ENCODE data around the gene CLRN2. TPM values are rescaled to one million over a fixed set of nuclear protein-coding genes. Genes with fewer than 3 reads are reported as not detected.
"Not testable (repeated sequence)": the region's sequence is repeated elsewhere in the genome, so short reads cannot be mapped to it uniquely, and the experiment has no call there.

The CLRN2 gene
- total RNA-seq, 3 donors from 2014 or later (not counting 1 experiment from before 2014, with no cell fraction given) = not detected

- Histone ChIP-seq H3K9me3 (ENCODE audit: control insufficient read depth, insufficient read depth, low read length) (no peaks in the 10 kb centered on the region), H3K27me3 (ENCODE audit: control insufficient read depth, insufficient read depth, low read length) (no peaks in the 10 kb centered on the region), H3K27ac (ENCODE audit: low read length) (no peak overlapping the region), H3K4me3 (ENCODE audit: low read length) (no peak overlapping the region), H3K4me1 (ENCODE audit: control insufficient read depth, insufficient read depth, low read length) (no peaks in the 10 kb centered on the region), H3K36me3 (ENCODE audit: control insufficient read depth, insufficient read depth, low read length) (no peaks in the 10 kb centered on the region)
- H3K27me3 Mint-ChIP-seq (ENCODE audit: low read depth in 2 of 2) = peaks cover 0 to 3% of the 10 kb centered on the region in 2 donors
- intact Hi-C loops (cut with micrococcal nuclease) = no loop called here
- H3K4me3 Mint-ChIP-seq = no peak overlapping the region
- H3K4me1 Mint-ChIP-seq = no peaks in the 10 kb centered on the region
- H3K27ac Mint-ChIP-seq = no peak overlapping the region
- H3K36me3 Mint-ChIP-seq = no peaks in the 10 kb centered on the region
- ATAC-seq (no peak), DNase-seq (no peak)
- H3K9me3 Mint-ChIP-seq = no peaks in the 10 kb centered on the region
- 93% methylated on average over 3 of the region's 3 CpGs for WGBS (ENCODE audit: insufficient coverage)
- TF ChIP-seq CTCF (IDR thresholded peaks at IDR 0.05) = no peak
Observed at GRCh38 chr4:17565846-17566245, 50.9 kb downstream of the CLRN2 start.

GRCh38 chr4:17567271-17567670 is 52.3 kb downstream of the CLRN2 start:
- ATAC-seq (no peak), DNase-seq (no peak)
- Mint-ChIP-seq H3K9me3 (no peaks in the 10 kb centered on the region), H3K4me1 (no peaks in the 10 kb centered on the region), H3K27me3 (ENCODE audit: low read depth in 2 of 2) (peaks cover 0 to 3% of the 10 kb centered on the region in 2 donors), H3K27ac (no peak overlapping the region), H3K36me3 (no peaks in the 10 kb centered on the region), H3K4me3 (no peak overlapping the region)
- intact Hi-C loops (cut with micrococcal nuclease) = no loop called here
- Histone ChIP-seq H3K4me3 (ENCODE audit: low read length) (no peak overlapping the region), H3K4me1 (ENCODE audit: control insufficient read depth, insufficient read depth, low read length) (no peaks in the 10 kb centered on the region), H3K36me3 (ENCODE audit: control insufficient read depth, insufficient read depth, low read length) (no peaks in the 10 kb centered on the region), H3K27me3 (ENCODE audit: control insufficient read depth, insufficient read depth, low read length) (no peaks in the 10 kb centered on the region), H3K9me3 (ENCODE audit: control insufficient read depth, insufficient read depth, low read length) (no peaks in the 10 kb centered on the region), H3K27ac (ENCODE audit: low read length) (no peak overlapping the region)
- no peak for TF ChIP-seq CTCF (IDR thresholded peaks at IDR 0.05)
- 100% methylated on average over 2 of the region's 2 CpGs for WGBS (ENCODE audit: insufficient coverage)

GRCh38 chr4:17574206-17574605 is 59.2 kb downstream of the CLRN2 start:
- no peaks in the 10 kb centered on the region for H3K9me3 Mint-ChIP-seq
- H3K27me3 ChIP-seq (ENCODE audit: control insufficient read depth, insufficient read depth, low read length) = no peaks in the 10 kb centered on the region
- no peaks in the 10 kb centered on the region for H3K36me3 ChIP-seq (ENCODE audit: control insufficient read depth, insufficient read depth, low read length)
- DNase-seq (no peak), ATAC-seq (no peak)
- no peak overlapping the region for H3K27ac ChIP-seq (ENCODE audit: low read length)
- H3K4me3 Mint-ChIP-seq = peak overlapping the region; percentile 32
- WGBS (ENCODE audit: insufficient coverage) = 100% methylated on average over 4 of the region's 4 CpGs
- no peak overlapping the region for H3K4me3 ChIP-seq (ENCODE audit: low read length)
- no peaks in the 10 kb centered on the region for H3K9me3 ChIP-seq (ENCODE audit: control insufficient read depth, insufficient read depth, low read length)
- no peak for TF ChIP-seq CTCF (IDR thresholded peaks at IDR 0.05)
- H3K4me1 Mint-ChIP-seq = peaks cover 19 to 24% of the 10 kb centered on the region in 2 donors
- intact Hi-C loops (cut with micrococcal nuclease) = no loop called here
- peak overlapping the region in 1 of 2 donors; percentile 41 for H3K27ac Mint-ChIP-seq
- H3K27me3 Mint-ChIP-seq (ENCODE audit: low read depth in 2 of 2) = no peaks in the 10 kb centered on the region
- peaks cover 19% of the 10 kb centered on the region for H3K4me1 ChIP-seq (ENCODE audit: control insufficient read depth, insufficient read depth, low read length)
- H3K36me3 Mint-ChIP-seq = no peaks in the 10 kb centered on the region

GRCh38 chr4:17575177-17575576 is 60.2 kb downstream of the CLRN2 start:
- not testable (repeated sequence) for H3K4me3 Mint-ChIP-seq; H3K36me3 Mint-ChIP-seq; H3K36me3 ChIP-seq (ENCODE audit: control insufficient read depth, insufficient read depth, low read length); DNase-seq; H3K27ac Mint-ChIP-seq; H3K27ac ChIP-seq (ENCODE audit: low read length); H3K27me3 ChIP-seq (ENCODE audit: control insufficient read depth, insufficient read depth, low read length); H3K9me3 Mint-ChIP-seq; ATAC-seq; H3K9me3 ChIP-seq (ENCODE audit: control insufficient read depth, insufficient read depth, low read length); H3K4me3 ChIP-seq (ENCODE audit: low read length); H3K27me3 Mint-ChIP-seq (ENCODE audit: low read depth in 2 of 2)
- peaks cover 20 to 24% of the 10 kb centered on the region in 2 donors for H3K4me1 Mint-ChIP-seq
- 97% methylated on average over 12 of the region's 12 CpGs for WGBS (ENCODE audit: insufficient coverage)
- H3K4me1 ChIP-seq (ENCODE audit: control insufficient read depth, insufficient read depth, low read length) = peaks cover 19% of the 10 kb centered on the region
- intact Hi-C loops (cut with micrococcal nuclease) = loop anchor here (5.0 kb wide), 1 partner anchor 1818 kb away; no protein-coding TSS in a partner anchor

Other genes with a start within 250 kb of the CLRN2 start
- gene QDPR, start 3.1 kb upstream of the CLRN2 start, total RNA-seq = 10 to 100 TPM in 2 of 3 donors, 1 to 10 TPM in 1; 8.8 to 13.2 (median 12.4) TPM
- gene LAP3, start 62.0 kb downstream of the CLRN2 start, total RNA-seq = 10 to 100 TPM; 68.2 to 76.1 (median 71.6) TPM
- gene MED28, start 99.5 kb downstream of the CLRN2 start, total RNA-seq = 10 to 100 TPM; 44.8 to 63.3 (median 51.1) TPM